Measurements from ENCODE around the gene RUFY1.
"Not testable (repeated sequence)": the region's sequence is repeated elsewhere in the genome, so short reads cannot be mapped to it uniquely, and the experiment has no call there.

DNA sequence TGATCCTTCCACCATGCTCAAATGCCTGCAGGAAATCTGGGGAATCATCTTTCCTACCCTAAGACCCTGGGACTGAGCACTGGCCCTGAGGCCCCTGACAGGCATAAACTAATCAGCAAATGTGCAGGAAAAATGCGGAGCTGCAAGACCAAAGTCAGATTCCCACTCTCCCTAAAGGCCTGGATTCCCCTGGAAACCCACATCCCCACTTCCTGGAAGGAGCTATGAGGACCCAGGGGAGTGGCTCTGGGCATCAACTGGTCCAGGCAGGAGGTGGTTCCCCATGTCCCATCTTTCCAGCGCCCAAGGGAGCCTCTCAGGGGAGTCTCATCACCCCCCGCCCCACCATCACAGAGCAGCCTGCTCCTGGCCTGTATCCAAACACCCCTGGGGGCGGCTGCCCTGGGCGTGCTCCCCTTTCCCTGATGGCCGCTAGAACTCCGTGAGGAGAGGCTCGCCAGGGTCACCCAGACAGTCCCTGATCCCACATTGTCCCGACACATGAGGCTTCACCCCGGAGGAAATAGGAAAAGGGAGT, 98.9 kb downstream of the RUFY1 start:
- TF ChIP-seq, protein P1, sequence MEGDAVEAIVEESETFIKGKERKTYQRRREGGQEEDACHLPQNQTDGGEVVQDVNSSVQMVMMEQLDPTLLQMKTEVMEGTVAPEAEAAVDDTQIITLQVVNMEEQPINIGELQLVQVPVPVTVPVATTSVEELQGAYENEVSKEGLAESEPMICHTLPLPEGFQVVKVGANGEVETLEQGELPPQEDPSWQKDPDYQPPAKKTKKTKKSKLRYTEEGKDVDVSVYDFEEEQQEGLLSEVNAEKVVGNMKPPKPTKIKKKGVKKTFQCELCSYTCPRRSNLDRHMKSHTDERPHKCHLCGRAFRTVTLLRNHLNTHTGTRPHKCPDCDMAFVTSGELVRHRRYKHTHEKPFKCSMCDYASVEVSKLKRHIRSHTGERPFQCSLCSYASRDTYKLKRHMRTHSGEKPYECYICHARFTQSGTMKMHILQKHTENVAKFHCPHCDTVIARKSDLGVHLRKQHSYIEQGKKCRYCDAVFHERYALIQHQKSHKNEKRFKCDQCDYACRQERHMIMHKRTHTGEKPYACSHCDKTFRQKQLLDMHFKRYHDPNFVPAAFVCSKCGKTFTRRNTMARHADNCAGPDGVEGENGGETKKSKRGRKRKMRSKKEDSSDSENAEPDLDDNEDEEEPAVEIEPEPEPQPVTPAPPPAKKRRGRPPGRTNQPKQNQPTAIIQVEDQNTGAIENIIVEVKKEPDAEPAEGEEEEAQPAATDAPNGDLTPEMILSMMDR (IDR thresholded peaks at IDR 0.05; ENCODE audit: insufficient read depth, low read length), result not testable (repeated sequence)
- not testable (repeated sequence) for TF ChIP-seq POLR2AphosphoS5 (IDR thresholded peaks at IDR 0.05; ENCODE audit: low read depth)

All from HL-60 (cell line).